K562 (cell line): Measurements from ENCODE around the gene LRFN3. TPM values are rescaled to one million over a fixed set of nuclear protein-coding genes. Genes with fewer than 3 reads are reported as not detected.

Experiments used
- ATAC-seq: fragments of 200-7000 bp; cut with Tn5 transposase; 3 replicates; pipeline ENCODE4 v1.9.1; 2020; ENCODE audit warnings: moderate library complexity
- BruUV-seq: library from RNA; stranded (reverse); fragments of 400-500 nt; replicated peaks from 2 replicates; lab custom pipeline; 2021; lab: Mats Ljungman, UMichigan
- CTCF ChIA-PET: fragments of 300-600 bp; formaldehyde crosslinking; extraction: SDS; loops from one replicate; lab custom pipeline; 2021; ENCODE audit warnings: low intra/inter-chr PET ratio; lab: Yijun Ruan, JAX
- POLR2A ChIA-PET: fragments of 300-600, 350-650 bp; sonication (Branson Sonifier 250); formaldehyde crosslinking; extraction: SDS; loops from one replicate; lab custom pipeline; 2021; ENCODE audit warnings: antibody characterized with exemption, inconsistent platforms; lab: Yijun Ruan, JAX
- DNase-seq, 4 experiments: peaks; one replicate each; pipeline versions ENCODE4 v3.0.0 to v3.0.0-alpha.2; 2011 to 2018; ENCODE audit warnings: low spot score in 3 of 4, mixed read lengths in 3 of 4; ENCODE audit errors: extremely low read depth in 1 of 4
- FAIRE-seq: peaks from 2 replicates; lab custom pipeline; 2011; peaks lifted over from hg19 to GRCh38; lab: Jason Lieb, UNC
- H2AFZ ChIP-seq: 2 replicates; pipeline ENCODE4 v1.6.0; 2011; ENCODE audit warnings: low read depth, low read length, control low read depth, inconsistent platforms
- H3K27ac ChIP-seq: fragments of 200-600 bp; 3 replicates; pipeline ENCODE4 v1.8.0; 2011; ENCODE audit warnings: low read depth, mild to moderate bottlenecking, control low read depth, inconsistent platforms, low read length, moderate library complexity, mixed read lengths; ENCODE audit errors: extremely low read depth
- H3K27me3 ChIP-seq, 2 experiments: fragments of 300-600 bp in 1 of 2; 2 replicates in 1 of 2; 3 replicates in 1 of 2; pipeline versions ENCODE4 v1.6.0 to v1.8.0; 2011; ENCODE audit warnings: inconsistent platforms in 2 of 2, low read length in 2 of 2, mild to moderate bottlenecking in 1 of 2, mixed read lengths in 1 of 2, moderate library complexity in 1 of 2; ENCODE audit not compliant: control insufficient read depth in 2 of 2, insufficient read depth in 2 of 2
- H3K36me3 ChIP-seq: fragments of 300-600 bp; 3 replicates; pipeline ENCODE4 v1.8.0; 2011; ENCODE audit warnings: mild to moderate bottlenecking, low read length, inconsistent platforms; ENCODE audit not compliant: control insufficient read depth, insufficient read depth
- H3K4me1 ChIP-seq, 2 experiments: fragments of 200-600 bp in 1 of 2; replicated peaks in 1 of 2; 2 replicates in 1 of 2; 3 replicates in 1 of 2; pipeline versions ENCODE4 v1.5.1 to v1.8.0; 2011; ENCODE audit warnings: inconsistent platforms in 2 of 2, low read length in 2 of 2, mild to moderate bottlenecking in 1 of 2, mixed read lengths in 1 of 2, moderate library complexity in 1 of 2; ENCODE audit not compliant: control insufficient read depth in 2 of 2, insufficient read depth in 2 of 2
- H3K4me2 ChIP-seq: 2 replicates; pipeline ENCODE4 v1.6.1; 2011; ENCODE audit warnings: low read length, control low read depth, inconsistent platforms, mixed read lengths; ENCODE audit not compliant: insufficient read depth
- H3K4me3 ChIP-seq: fragments of 200-600 bp; sonication (generic), shearing (Covaris generic); 2 replicates; pipeline ENCODE4 v1.5.1; 2016; ENCODE audit warnings: control low read depth, inconsistent platforms
- H3K79me2 ChIP-seq: fragments of 200-600 bp; 3 replicates; pipeline ENCODE4 v1.8.0; 2011; ENCODE audit warnings: low read length, inconsistent platforms; ENCODE audit not compliant: control insufficient read depth, insufficient read depth
- H3K9ac ChIP-seq, 2 experiments: 2 replicates each; pipeline versions ENCODE4 v1.6.0 to v1.6.1; 2011; ENCODE audit warnings: low read depth in 2 of 2, low read length in 2 of 2, control low read depth in 1 of 2, inconsistent platforms in 1 of 2, mild to moderate bottlenecking in 1 of 2, mixed read lengths in 1 of 2; ENCODE audit not compliant: insufficient read depth in 1 of 2
- H3K9me1 ChIP-seq: one replicate; pipeline ENCODE4 v1.6.0; 2011; ENCODE audit warnings: inconsistent platforms, mild to moderate bottlenecking, low read length, moderate library complexity; ENCODE audit not compliant: control insufficient read depth, insufficient read depth
- H3K9me3 ChIP-seq: replicated peaks from 2 replicates; pipeline ENCODE4 v1.5.1; 2011; ENCODE audit warnings: low read depth, low read length, inconsistent platforms; ENCODE audit not compliant: control insufficient read depth, insufficient read depth
- H4K20me1 ChIP-seq: replicated peaks from 2 replicates; pipeline ENCODE4 v1.6.1; 2011; ENCODE audit warnings: low read length, inconsistent platforms, mixed read lengths; ENCODE audit not compliant: control insufficient read depth, insufficient read depth
- MAZ ChIP-seq, 2 experiments: fragments of 450-650 bp in 1 of 2; sonication (generic) in 1 of 2; formaldehyde crosslinking; IDR thresholded peaks in 1 of 2; conservative IDR thresholded peaks in 1 of 2; 2 replicates each; pipeline versions ENCODE4 v1.4.0 to v1.5.0; 2020; ENCODE audit warnings: mild to moderate bottlenecking in 1 of 2, missing genetic modification reagents in 1 of 2
- MEF2D ChIP-seq: conservative IDR thresholded peaks from 2 replicates; pipeline ENCODE4 v1.6.1; 2016; ENCODE audit warnings: low read depth, missing genetic modification characterization, missing compliant biosample characterization
- NRF1 ChIP-seq, 2 experiments: fragments of 450-650 bp; IDR thresholded peaks in 1 of 2; conservative IDR thresholded peaks in 1 of 2; 2 replicates each; pipeline ENCODE4 v1.6.1; 2014; ENCODE audit warnings: mild to moderate bottlenecking in 2 of 2
- WGBS: fragments of 100-300 bp; shearing (Covaris generic); methylation state at CpG from one replicate; pipeline ENCODE4 v1.1.6; 2016; ENCODE audit warnings: low coverage, mixed read lengths; ENCODE audit not compliant: insufficient coverage; ENCODE audit errors: missing lambda C conversion rate; 5-methylcytosine and 5-hydroxymethylcytosine counted together
- in situ Hi-C: fragments of 300-500 bp; cut with MboI; formaldehyde crosslinking; loops from 4 replicates; pipeline ENCODE4 v1.15.0; 2018; ENCODE audit warnings: inconsistent platforms, mixed read lengths
- intact Hi-C: fragments of 100-400 bp; cut with micrococcal nuclease; formaldehyde crosslinking; loops from 2 replicates; pipeline ENCODE4 v1.14.2; 2022
- polyA plus RNA-seq, 8 experiments: library from polyadenylated mRNA; depleted of rRNA in 4 of 8; stranded (reverse) in 5 of 8; unstranded in 3 of 8; fragments of >200 nt; fragmentation: Nextera tagmentation in 2 of 8; fragmentation: Illumina TruSeq in 1 of 8; extraction: Ambion mirVana in 2 of 8; extraction: Trizol in 1 of 8; gene quantifications; 2 replicates each; pipeline versions ENCODE4 v1.2.1 to v1.2.3, GENCODE V29; 2011 to 2014; ENCODE audit warnings: inconsistent platforms in 1 of 8, missing spikeins in 1 of 8
- total RNA-seq, 7 experiments: library from RNA; depleted of rRNA in 6 of 7; stranded (reverse); fragments of >200 nt in 6 of 7; fragmentation: Illumina TruSeq in 2 of 7; extraction: Trizol in 2 of 7; gene quantifications; 2 replicates each; pipeline versions ENCODE4 v1.2.1 to v1.2.3, GENCODE V29; 2011 to 2021; ENCODE audit warnings: low replicate concordance in 1 of 7
- TF ChIP-seq, protein P1 (sequence below): fragments of 250-450 bp; sonication (Bioruptor Pico); IDR thresholded peaks from 2 replicates; pipeline ENCODE4 v1.5.0; 2021; ENCODE audit warnings: mild to moderate bottlenecking, moderate library complexity
- TF ChIP-seq, protein P2 (sequence below): IDR thresholded peaks from 2 replicates; pipeline ENCODE4 v1.6.1; 2011; ENCODE audit warnings: borderline replicate concordance, low read depth, mild to moderate bottlenecking, moderate library complexity, low read length; ENCODE audit not compliant: insufficient read depth, poor library complexity, severe bottlenecking

Gene LRFN3
- total and polyA plus RNA-seq, 9 of the 15 experiments (the other 6 are each of a cell fraction or from before 2014, with no cell fraction given) = 0.03 to 0.12 (median 0.11) TPM; not detected in 6

DNA sequence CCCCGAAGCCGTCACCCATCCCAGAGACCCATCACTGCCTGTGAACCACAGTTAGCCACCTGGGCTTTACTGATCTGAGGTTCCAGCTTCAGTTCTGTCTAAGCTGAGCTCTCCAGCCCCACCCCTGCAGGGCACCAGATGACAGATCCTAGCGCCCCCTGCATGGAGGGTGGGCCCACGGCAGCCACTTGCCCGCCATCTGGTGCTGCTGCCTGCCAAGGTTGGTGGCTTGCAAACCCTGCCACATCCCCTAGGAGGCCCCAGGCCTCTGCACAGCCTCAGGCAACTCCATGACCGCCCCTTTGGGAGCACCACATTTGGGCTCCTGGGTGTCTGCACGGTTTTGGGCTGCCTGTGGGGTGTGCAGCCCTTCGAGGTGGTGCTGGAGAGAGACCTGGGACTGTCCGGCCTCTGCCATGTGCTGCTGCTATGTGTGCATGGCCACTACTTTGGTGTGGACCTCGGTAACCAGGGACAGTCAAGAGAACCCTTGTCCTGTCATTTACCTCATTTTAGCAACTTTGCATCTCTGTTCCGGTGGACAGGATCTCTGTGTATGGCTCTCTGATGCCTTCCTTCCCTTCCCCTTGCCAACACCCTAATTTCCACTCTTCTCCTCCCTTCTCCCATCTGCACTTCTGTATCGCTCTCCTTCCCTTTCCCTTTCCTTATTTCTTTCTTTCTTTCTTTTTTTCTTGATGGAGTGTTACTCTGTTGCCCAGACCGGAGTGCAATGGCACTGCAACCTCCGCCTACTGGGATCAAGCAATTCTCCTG lies 41.5 kb downstream of the LRFN3 start:
- H3K9ac ChIP-seq = no peak overlapping the region
- H3K27ac ChIP-seq = no peak overlapping the region
- no peaks in the 10 kb centered on the region for H3K9me1 ChIP-seq
- BruUV-seq = no TSS peak
- ChIA-PET CTCF (interaction anchor here (0.8 kb wide), 1 partner anchor 20 kb away, joined by 4 read pairs; no protein-coding TSS in a partner anchor), POLR2A (interaction anchor here (0.7 to 1.3 kb wide), 2 partner anchors 8 to 650 kb away, joined by 3 read pairs; no protein-coding TSS in a partner anchor)
- H3K4me2 ChIP-seq = no peak overlapping the region
- H4K20me1 ChIP-seq = 0 out of 2 replicates have a peak, but pooled peaks cover 3% of the 10 kb centered on the region
- 2% methylated on average over 13 of the region's 14 CpGs for WGBS
- H3K4me1 ChIP-seq = peaks cover 0 to 8% of the 10 kb centered on the region in 2 experiments; a peak in 1 of 5 replicates
- H3K27me3 ChIP-seq = peaks cover 13 to 47% of the 10 kb centered on the region in 2 experiments; a peak in 4 of 5 replicates
- no peak overlapping the region for H3K4me3 ChIP-seq
- no peaks in the 10 kb centered on the region for H3K36me3 ChIP-seq
- H3K9me3 ChIP-seq = no peaks in the 10 kb centered on the region
- no peak overlapping the region for H2AFZ ChIP-seq
- no peaks in the 10 kb centered on the region for H3K79me2 ChIP-seq
- in situ Hi-C loops (no loop called here), intact Hi-C loops (no loop called here)
- peak; percentile 53 to 78 (median 67) for DNase-seq
- peak; percentile 96 for ATAC-seq
- FAIRE-seq = no peak
- TF ChIP-seq NRF1 (conservative IDR thresholded peaks at IDR 0.05 in 1 of 2, IDR thresholded peaks at IDR 0.05 in 1 of 2) = peak in 1 of 2 experiments; percentile 27; a peak in 1 of 4 replicates
- no peak for TF ChIP-seq MEF2D (tag)
- TF ChIP-seq, protein P1, sequence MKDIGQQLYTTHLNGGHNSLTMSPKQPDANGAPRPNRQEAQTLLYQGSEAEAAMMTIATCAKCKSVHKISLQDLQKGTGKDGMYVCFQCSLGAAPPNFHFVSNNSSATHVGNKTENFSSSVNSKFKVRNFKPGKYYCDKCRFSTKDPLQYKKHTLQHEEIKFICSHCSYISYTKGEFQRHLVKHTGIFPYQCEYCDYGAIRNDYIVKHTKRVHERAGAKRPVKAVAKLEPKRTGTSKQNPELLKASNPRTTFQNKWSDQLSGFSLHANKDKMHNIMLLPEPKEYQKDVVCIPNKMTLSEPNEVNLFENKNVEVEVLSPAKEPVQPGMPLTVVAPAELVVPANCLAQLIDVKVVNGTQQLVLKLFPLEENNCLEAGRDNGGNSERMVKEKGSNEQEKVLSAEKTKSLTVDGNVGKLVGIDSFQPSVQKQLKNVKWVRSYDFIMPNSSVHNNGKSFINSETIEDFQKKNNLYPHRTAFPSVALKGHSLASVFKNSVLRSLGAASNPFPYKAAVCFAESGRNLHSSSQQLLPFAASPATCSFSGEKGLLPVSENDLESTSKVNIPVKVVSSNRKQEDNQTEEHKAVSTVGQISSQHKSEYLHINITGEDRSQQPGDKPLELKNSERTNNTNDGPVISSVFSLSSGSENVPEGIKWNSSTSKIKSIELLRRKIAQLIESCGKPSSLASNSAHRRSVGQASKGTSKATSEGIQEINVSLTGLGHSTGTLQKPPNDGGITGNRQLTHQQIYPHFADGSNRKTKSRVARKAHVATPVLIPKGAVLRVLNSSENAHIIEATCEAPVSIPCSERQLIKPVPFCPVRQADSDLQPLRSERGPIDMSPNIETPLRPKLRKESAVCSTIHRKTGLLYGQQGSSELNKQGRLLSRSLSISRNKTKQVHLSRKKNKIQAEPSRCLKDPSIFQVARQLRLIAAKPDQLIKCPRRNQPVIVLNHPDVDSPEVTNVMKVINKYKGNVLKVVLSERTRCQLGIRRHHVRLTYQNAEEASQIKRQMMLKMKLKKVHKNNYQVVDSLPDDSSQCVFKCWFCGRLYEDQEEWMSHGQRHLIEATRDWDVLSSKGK = no peak
- 0 out of 4 replicates have a peak, but pooled peaks of 1 of the 2 experiments have one; percentile 28 for TF ChIP-seq MAZ (CRISPR knock-in tag; conservative IDR thresholded peaks at IDR 0.05 in 1 of 2, IDR thresholded peaks at IDR 0.05 in 1 of 2)
- TF ChIP-seq, protein P2, sequence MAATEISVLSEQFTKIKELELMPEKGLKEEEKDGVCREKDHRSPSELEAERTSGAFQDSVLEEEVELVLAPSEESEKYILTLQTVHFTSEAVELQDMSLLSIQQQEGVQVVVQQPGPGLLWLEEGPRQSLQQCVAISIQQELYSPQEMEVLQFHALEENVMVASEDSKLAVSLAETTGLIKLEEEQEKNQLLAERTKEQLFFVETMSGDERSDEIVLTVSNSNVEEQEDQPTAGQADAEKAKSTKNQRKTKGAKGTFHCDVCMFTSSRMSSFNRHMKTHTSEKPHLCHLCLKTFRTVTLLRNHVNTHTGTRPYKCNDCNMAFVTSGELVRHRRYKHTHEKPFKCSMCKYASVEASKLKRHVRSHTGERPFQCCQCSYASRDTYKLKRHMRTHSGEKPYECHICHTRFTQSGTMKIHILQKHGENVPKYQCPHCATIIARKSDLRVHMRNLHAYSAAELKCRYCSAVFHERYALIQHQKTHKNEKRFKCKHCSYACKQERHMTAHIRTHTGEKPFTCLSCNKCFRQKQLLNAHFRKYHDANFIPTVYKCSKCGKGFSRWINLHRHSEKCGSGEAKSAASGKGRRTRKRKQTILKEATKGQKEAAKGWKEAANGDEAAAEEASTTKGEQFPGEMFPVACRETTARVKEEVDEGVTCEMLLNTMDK = peak; percentile 61
